Duodenal mucosa (tissue), 2 donors: Measurements from ENCODE around the gene RNF186.
A peak's percentile ranks its signal among the peaks of the same experiment; 100 is the strongest.

ENCODE experiments used
- H3K27ac ChIP-seq: one replicate; pipeline ENCODE4 v1.7.0; 2013; ENCODE audit warnings: low read depth, low read length
- H3K27me3 ChIP-seq, 2 donors: one replicate each; pipeline ENCODE4 v1.7.0; 2013; ENCODE audit warnings: low read length in 2 of 2, control low read depth in 1 of 2; ENCODE audit not compliant: insufficient read depth in 2 of 2, control insufficient read depth in 1 of 2
- H3K36me3 ChIP-seq, 2 donors: one replicate each; pipeline ENCODE4 v1.7.0; 2013; ENCODE audit warnings: low read length in 2 of 2, control low read depth in 1 of 2; ENCODE audit not compliant: insufficient read depth in 2 of 2, control insufficient read depth in 1 of 2
- H3K4me1 ChIP-seq, 2 donors: one replicate each; pipeline ENCODE4 v1.7.0; 2013; ENCODE audit warnings: low read length in 2 of 2, control low read depth in 1 of 2; ENCODE audit not compliant: insufficient read depth in 2 of 2, control insufficient read depth in 1 of 2
- H3K4me3 ChIP-seq, 2 donors: one replicate each; pipeline ENCODE4 v1.7.0; 2013; ENCODE audit warnings: low read length in 2 of 2, low read depth in 1 of 2
- H3K9ac ChIP-seq, 2 donors: one replicate each; pipeline ENCODE4 v1.7.0; 2013; ENCODE audit warnings: low read length in 2 of 2, low read depth in 1 of 2
- H3K9me3 ChIP-seq, 2 donors: one replicate each; pipeline ENCODE4 v1.7.0; 2013; ENCODE audit warnings: low read length in 2 of 2, control low read depth in 1 of 2; ENCODE audit not compliant: control insufficient read depth in 1 of 2

Gene RNF186

DNA sequence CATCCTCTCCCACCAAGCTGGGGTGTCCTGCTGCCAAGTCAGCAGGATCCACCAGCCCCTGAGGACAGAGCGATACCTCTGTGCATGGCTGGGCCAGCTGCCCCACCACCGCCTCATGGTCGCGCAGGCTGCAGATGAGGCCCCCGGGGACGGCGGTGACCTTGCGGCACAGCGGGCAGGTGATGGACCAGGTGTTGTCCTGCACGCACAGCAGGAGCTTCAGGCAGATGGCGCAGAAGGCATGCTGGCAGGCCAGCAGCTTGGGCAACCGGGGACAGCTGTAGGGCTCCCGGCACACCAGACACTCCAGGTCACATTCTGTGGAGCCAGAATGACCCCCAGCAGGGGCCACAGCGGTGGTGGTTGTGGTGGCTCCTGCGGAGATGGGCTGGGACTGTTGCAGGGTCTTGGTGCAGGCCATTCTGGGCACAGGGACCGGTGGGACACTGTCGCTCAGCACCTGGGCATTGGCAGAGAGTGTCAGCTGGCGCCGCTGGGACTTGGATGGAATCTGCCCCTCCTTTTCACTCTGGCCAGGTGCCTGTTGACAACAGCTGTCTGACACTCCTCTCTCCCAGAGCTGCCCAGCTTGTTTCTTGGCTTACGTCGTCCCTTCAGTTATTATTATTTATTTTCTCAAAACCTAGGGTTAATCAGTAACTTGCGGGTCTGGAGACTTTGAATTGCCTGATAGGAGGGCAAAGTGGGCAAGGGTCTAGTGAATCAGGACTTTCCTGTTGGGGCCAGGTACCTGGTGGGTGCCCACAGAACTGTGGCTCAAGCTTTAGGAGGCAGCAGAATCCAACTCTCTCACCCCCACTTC lies at the start of gene RNF186:
Gene RNF186 (minus strand): TSS at position 603 of the 823 bp plus-strand sequence. CDS start 182 bp downstream, at position 421.
- peaks cover 17 to 19% of the 10 kb centered on the region in 2 donors for H3K4me1 ChIP-seq
- no peaks in the 10 kb centered on the region for H3K36me3 ChIP-seq
- peak within 1 kb of the TSS; percentile 82 to 85 for H3K9ac ChIP-seq
- peak within 1 kb of the TSS; percentile 72 to 75 for H3K4me3 ChIP-seq
- H3K27ac ChIP-seq, result peak within 1 kb of the TSS; percentile 89
- no peaks in the 10 kb centered on the region for H3K27me3 ChIP-seq
- H3K9me3 ChIP-seq, result no peaks in the 10 kb centered on the region

- H3K27ac ChIP-seq, result no peak overlapping the region
- H3K9ac ChIP-seq, result no peak overlapping the region
- no peaks in the 10 kb centered on the region for H3K9me3 ChIP-seq
- H3K4me1 ChIP-seq, result peaks cover 17 to 21% of the 10 kb centered on the region in 2 donors
- H3K4me3 ChIP-seq, result no peak overlapping the region
- peaks cover 0 to 4% of the 10 kb centered on the region in 2 donors for H3K27me3 ChIP-seq
- no peaks in the 10 kb centered on the region for H3K36me3 ChIP-seq
Measured at GRCh38 chr1:19864570-19865160, 49.6 kb upstream of the RNF186 start.

GRCh38 chr1:19862944-19863343 lies 47.9 kb upstream of the RNF186 start:
- Histone ChIP-seq H3K4me3 (no peak overlapping the region), H3K27me3 (peaks cover 0 to 4% of the 10 kb centered on the region in 2 donors), H3K4me1 (peaks cover 20 to 26% of the 10 kb centered on the region in 2 donors), H3K9me3 (no peaks in the 10 kb centered on the region), H3K36me3 (no peaks in the 10 kb centered on the region), H3K9ac (no peak overlapping the region), H3K27ac (no peak overlapping the region)

DNA sequence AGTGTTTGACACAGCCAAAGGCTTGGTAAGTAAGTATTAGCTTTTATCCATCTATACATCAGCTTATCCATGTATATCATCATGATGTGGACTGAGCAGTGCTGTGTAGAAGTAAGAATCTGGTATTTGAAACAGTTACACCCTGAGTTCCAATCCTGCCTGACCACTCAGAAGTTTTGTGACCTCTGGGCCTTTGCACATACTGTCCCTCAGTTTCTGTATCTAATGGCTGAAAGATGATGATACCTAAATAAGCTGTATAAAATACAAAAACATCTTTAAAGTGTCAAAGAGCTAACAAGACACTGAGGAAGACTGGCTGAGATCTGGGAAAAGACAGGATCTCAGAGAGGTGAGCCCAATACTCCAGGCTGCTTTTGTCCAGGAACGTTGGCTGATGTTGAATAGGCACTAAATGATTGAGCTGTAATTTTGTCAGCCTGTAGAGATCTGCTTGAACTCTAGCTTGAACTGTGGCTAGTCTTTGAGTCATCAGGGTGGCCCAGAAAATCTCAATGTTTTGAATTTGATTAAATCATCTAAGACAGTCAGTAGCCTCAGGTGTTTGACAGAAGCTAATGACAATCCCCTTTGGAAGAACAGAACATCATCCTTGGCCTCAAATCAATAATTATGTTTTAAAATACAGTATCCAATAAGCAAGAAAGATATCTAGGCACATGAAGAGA lies 46.9 kb upstream of the RNF186 start:
- no peaks in the 10 kb centered on the region for H3K36me3 ChIP-seq
- no peak overlapping the region for H3K27ac ChIP-seq
- no peak overlapping the region for H3K4me3 ChIP-seq
- H3K4me1 ChIP-seq, result peaks cover 20 to 26% of the 10 kb centered on the region in 2 donors
- peaks cover 0 to 4% of the 10 kb centered on the region in 2 donors for H3K27me3 ChIP-seq
- no peaks in the 10 kb centered on the region for H3K9me3 ChIP-seq
- H3K9ac ChIP-seq, result no peak overlapping the region

DNA sequence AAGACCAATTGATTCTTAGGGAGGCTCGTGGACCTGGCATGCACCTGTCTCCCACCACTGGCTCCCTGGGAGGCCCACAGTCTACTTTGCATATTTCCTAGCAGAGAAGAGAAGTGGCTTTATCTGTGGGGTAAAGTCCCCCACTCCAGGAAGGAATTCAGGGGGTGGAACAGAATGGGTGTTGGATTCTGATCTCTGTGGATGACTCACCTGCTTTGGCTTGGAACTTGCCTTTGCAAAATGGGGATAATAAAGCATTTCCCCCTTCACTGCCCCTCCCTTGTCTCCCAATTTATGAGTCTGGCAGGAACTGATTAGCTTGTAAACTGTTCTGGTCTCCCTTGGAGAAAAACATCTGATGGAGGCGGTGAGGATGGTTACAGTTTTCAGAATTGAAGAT lies 46.0 kb upstream of the RNF186 start:
- peak overlapping the region; percentile 35 to 58 for H3K9ac ChIP-seq
- peaks cover 20 to 26% of the 10 kb centered on the region in 2 donors for H3K4me1 ChIP-seq
- no peaks in the 10 kb centered on the region for H3K36me3 ChIP-seq
- H3K9me3 ChIP-seq, result no peaks in the 10 kb centered on the region
- peak overlapping the region; percentile 67 for H3K27ac ChIP-seq
- peaks cover 0 to 4% of the 10 kb centered on the region in 2 donors for H3K27me3 ChIP-seq
- H3K4me3 ChIP-seq, result peak overlapping the region in 1 of 2 donors; percentile 27

- peak overlapping the region; percentile 13 to 27 for H3K4me3 ChIP-seq
- H3K27me3 ChIP-seq, result no peaks in the 10 kb centered on the region
- H3K4me1 ChIP-seq, result peaks cover 20 to 26% of the 10 kb centered on the region in 2 donors
- peak overlapping the region; percentile 67 for H3K27ac ChIP-seq
- no peaks in the 10 kb centered on the region for H3K9me3 ChIP-seq
- H3K9ac ChIP-seq, result peak overlapping the region; percentile 35 to 58
- H3K36me3 ChIP-seq, result no peaks in the 10 kb centered on the region
Measured at GRCh38 chr1:19860418-19860817, 45.3 kb upstream of the RNF186 start.

DNA sequence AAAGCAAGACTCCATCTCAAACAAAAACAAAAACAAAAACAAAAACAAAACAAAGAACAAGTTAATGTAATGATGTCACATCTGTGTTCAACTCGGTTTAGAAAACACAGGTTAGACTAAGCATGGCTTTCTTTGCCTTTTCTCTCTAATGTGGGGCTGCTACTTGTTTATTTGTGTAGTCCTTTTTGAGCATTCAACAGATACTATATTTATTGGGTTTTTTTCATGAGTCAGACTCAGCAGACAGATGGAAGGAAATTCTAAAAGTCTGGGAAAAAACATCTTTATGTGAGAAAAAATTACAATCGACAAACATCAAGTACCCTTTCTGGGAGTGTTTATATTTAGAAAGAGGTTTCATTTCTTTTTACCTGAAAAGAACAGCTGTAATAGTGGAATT lies 44.8 kb upstream of the RNF186 start:
- H3K36me3 ChIP-seq, result no peaks in the 10 kb centered on the region
- no peaks in the 10 kb centered on the region for H3K9me3 ChIP-seq
- no peaks in the 10 kb centered on the region for H3K27me3 ChIP-seq
- peaks cover 20 to 26% of the 10 kb centered on the region in 2 donors for H3K4me1 ChIP-seq
- no peak overlapping the region for H3K4me3 ChIP-seq
- H3K9ac ChIP-seq, result no peak overlapping the region
- peak overlapping the region; percentile 64 for H3K27ac ChIP-seq

DNA sequence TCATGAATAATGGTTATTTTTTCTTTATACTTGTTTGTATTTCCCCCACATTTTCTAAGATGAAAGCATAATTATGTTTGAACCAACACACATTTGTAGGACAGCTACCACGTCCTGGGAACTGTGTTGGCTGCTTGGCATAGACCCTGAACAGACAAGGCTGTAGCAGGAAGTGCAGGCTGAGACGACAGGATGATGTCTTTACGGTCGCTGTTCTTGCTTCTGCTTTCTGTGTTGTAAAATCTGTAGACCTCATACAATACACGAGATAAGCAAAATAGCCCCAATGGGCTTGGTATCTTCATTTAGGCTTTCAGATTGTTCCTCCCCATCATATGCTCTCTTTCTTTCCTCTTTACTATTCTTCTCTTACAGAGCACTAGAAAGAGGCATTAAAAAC lies 43.8 kb upstream of the RNF186 start:
- no peaks in the 10 kb centered on the region for H3K9me3 ChIP-seq

GRCh38 chr1:19854866-19855265 lies 39.8 kb upstream of the RNF186 start:
- Histone ChIP-seq H3K4me1 (peaks cover 5 to 6% of the 10 kb centered on the region in 2 donors), H3K4me3 (no peak overlapping the region), H3K9ac (no peak overlapping the region), H3K36me3 (no peaks in the 10 kb centered on the region), H3K27ac (no peak overlapping the region), H3K9me3 (no peaks in the 10 kb centered on the region), H3K27me3 (no peaks in the 10 kb centered on the region)

More for the DNA sequence above, 43.8 kb upstream of the RNF186 start:
- Histone ChIP-seq H3K9ac (no peak overlapping the region), H3K4me1 (peaks cover 20 to 26% of the 10 kb centered on the region in 2 donors), H3K27ac (no peak overlapping the region), H3K27me3 (no peaks in the 10 kb centered on the region), H3K4me3 (no peak overlapping the region), H3K36me3 (no peaks in the 10 kb centered on the region)

- Histone ChIP-seq H3K36me3 (no peaks in the 10 kb centered on the region), H3K9ac (no peak overlapping the region), H3K9me3 (no peaks in the 10 kb centered on the region), H3K27ac (no peak overlapping the region), H3K27me3 (no peaks in the 10 kb centered on the region), H3K4me1 (peaks cover 0 to 4% of the 10 kb centered on the region in 2 donors), H3K4me3 (no peak overlapping the region)
Measured at GRCh38 chr1:19852036-19852435, 37.0 kb upstream of the RNF186 start.
